Kidney (tissue), 14 donors: ENCODE measurements around the gene MEGF8. TPM values are rescaled to one million over a fixed set of nuclear protein-coding genes. Genes with fewer than 3 reads are reported as not detected.

Source experiments
- DNase-seq, 5 donors: peaks; one replicate each; pipeline ENCODE4 v3.0.0-alpha.2; 2013 to 2020
- FAIRE-seq: peaks from 2 replicates; lab custom pipeline; 2012; peaks lifted over from hg19 to GRCh38; lab: Jason Lieb, UNC
- H3K27ac ChIP-seq, 2 donors: one replicate each; pipeline ENCODE4 v1.7.0; 2013; ENCODE audit warnings: low read depth in 2 of 2, low read length in 2 of 2, inconsistent platforms in 1 of 2
- H3K27me3 ChIP-seq: one replicate; pipeline ENCODE4 v1.7.1; 2013; ENCODE audit warnings: low read length, inconsistent platforms; ENCODE audit not compliant: control insufficient read depth, insufficient read depth
- H3K36me3 ChIP-seq, 3 donors: one replicate each; pipeline versions ENCODE4 v1.7.0 to v1.7.1; 2013; ENCODE audit warnings: low read length in 3 of 3, control low read depth in 1 of 3, inconsistent platforms in 1 of 3; ENCODE audit not compliant: insufficient read depth in 3 of 3, control insufficient read depth in 2 of 3
- H3K4me1 ChIP-seq, 3 donors: one replicate each; pipeline versions ENCODE4 v1.7.0 to v1.7.1; 2013; ENCODE audit warnings: low read length in 3 of 3, inconsistent platforms in 1 of 3, low read depth in 1 of 3; ENCODE audit not compliant: control insufficient read depth in 2 of 3, insufficient read depth in 2 of 3
- H3K4me3 ChIP-seq, 3 donors: one replicate each; pipeline versions ENCODE4 v1.7.0 to v1.8.1; 2013; ENCODE audit warnings: low read length in 3 of 3, control low read depth in 1 of 3, inconsistent platforms in 1 of 3
- H3K9ac ChIP-seq, 3 donors: one replicate each; pipeline versions ENCODE4 v1.7.0 to v1.7.1; 2013; ENCODE audit warnings: low read length in 3 of 3, control low read depth in 1 of 3, inconsistent platforms in 1 of 3
- H3K9me3 ChIP-seq, 3 donors: one replicate each; pipeline versions ENCODE4 v1.7.0 to v1.7.1; 2013; ENCODE audit warnings: low read length in 3 of 3, control low read depth in 1 of 3, inconsistent platforms in 1 of 3; ENCODE audit not compliant: control insufficient read depth in 2 of 3, insufficient read depth in 1 of 3
- CTCF ChIP-seq: IDR thresholded peaks from 3 replicates; pipeline ENCODE4 v1.5.1; 2012; ENCODE audit warnings: mild to moderate bottlenecking, moderate library complexity, borderline replicate concordance; ENCODE audit not compliant: insufficient read depth; ENCODE audit errors: extremely low read depth
- intact Hi-C: fragments of 100-400 bp; cut with DNase I; formaldehyde crosslinking; loops from one replicate; pipeline ENCODE4 v1.11.1; 2022
- polyA plus RNA-seq: library from polyadenylated mRNA; stranded (reverse); fragments of 350-450 nt; fragmentation: Illumina TruSeq; extraction: RNeasy Lipid Tissue Mini Kit (QIAGEN cat#74804); gene quantifications from one replicate; pipeline ENCODE4 v1.2.3, GENCODE V29; 2014; ENCODE audit warnings: low read depth, low replicate concordance; ENCODE audit not compliant: insufficient read depth
- total RNA-seq: library from RNA; stranded (reverse); fragmentation: NEBNext Ultra II Directional; extraction: Animal tissue kit (Norgen Biotek cat#: 25700); gene quantifications from one replicate; pipeline ENCODE4 v1.2.1, GENCODE V29; 2021
- donor health status: control.
- donor health status: control.
- donor health status: control.
- donor health status: control.
- donor health status: control.
- donor health status: DM: yes; HTN: yes; CAD: no.
- donor health status: Normal renal cell carcinoma (clear cell type).

The MEGF8 gene
- total and polyA plus RNA-seq, 2 donors from 2014 or later = 8.7 to 31.6 TPM

GRCh38 chr19:42343344-42344110 lies 18.1 kb downstream of the MEGF8 start:
- no peaks in the 10 kb centered on the region for H3K4me1 ChIP-seq
- no peaks in the 10 kb centered on the region for H3K9me3 ChIP-seq
- H3K9ac ChIP-seq = no peak overlapping the region
- no peak overlapping the region for H3K27ac ChIP-seq
- FAIRE-seq (no peak), DNase-seq (no peak)
- intact Hi-C loops = no loop called here
- TF ChIP-seq CTCF = no peak
- no peak overlapping the region for H3K4me3 ChIP-seq
- no peaks in the 10 kb centered on the region for H3K27me3 ChIP-seq
- no peaks in the 10 kb centered on the region for H3K36me3 ChIP-seq

GRCh38 chr19:42344336-42344893 lies 19.0 kb downstream of the MEGF8 start:
- FAIRE-seq (no peak), DNase-seq (no peak)
- Histone ChIP-seq H3K9me3 (no peaks in the 10 kb centered on the region), H3K9ac (no peak overlapping the region), H3K27ac (no peak overlapping the region), H3K4me1 (no peaks in the 10 kb centered on the region), H3K27me3 (no peaks in the 10 kb centered on the region), H3K4me3 (no peak overlapping the region), H3K36me3 (no peaks in the 10 kb centered on the region)
- intact Hi-C loops = no loop called here
- TF ChIP-seq CTCF = no peak

GRCh38 chr19:42345191-42345812 lies 19.9 kb downstream of the MEGF8 start:
- Histone ChIP-seq H3K4me1 (no peaks in the 10 kb centered on the region), H3K27me3 (no peaks in the 10 kb centered on the region), H3K9ac (no peak overlapping the region), H3K27ac (no peak overlapping the region), H3K4me3 (no peak overlapping the region), H3K36me3 (peaks cover 0 to under 1% (median 0%) of the 10 kb centered on the region in 3 donors), H3K9me3 (no peaks in the 10 kb centered on the region)
- no peak for TF ChIP-seq CTCF
- no peak for FAIRE-seq
- intact Hi-C loops = no loop called here
- no peak for DNase-seq
